ENCODE data around the gene PRSS3.

GRCh38 chr9:33750839-33751339 lies 44.5 kb upstream of the PRSS3 start:
- TF ChIP-seq CTCF (IDR thresholded peaks at IDR 0.05) (no peak), POLR2A (IDR thresholded peaks at IDR 0.05) (no peak), POLR2AphosphoS5 (IDR thresholded peaks at IDR 0.05) (no peak)

All from breast epithelium (tissue), 3 donors.